HG03175 (cell line): ENCODE results near the gene ITPR1.

Experiments used
- ATAC-seq: cut with Tn5 transposase; IDR thresholded peaks from one replicate; pipeline ENCODE4 v1.9.1; 2021; ENCODE audit warnings: mild to moderate bottlenecking, moderate library complexity; ENCODE audit not compliant: unreplicated experiment

Gene ITPR1

DNA sequence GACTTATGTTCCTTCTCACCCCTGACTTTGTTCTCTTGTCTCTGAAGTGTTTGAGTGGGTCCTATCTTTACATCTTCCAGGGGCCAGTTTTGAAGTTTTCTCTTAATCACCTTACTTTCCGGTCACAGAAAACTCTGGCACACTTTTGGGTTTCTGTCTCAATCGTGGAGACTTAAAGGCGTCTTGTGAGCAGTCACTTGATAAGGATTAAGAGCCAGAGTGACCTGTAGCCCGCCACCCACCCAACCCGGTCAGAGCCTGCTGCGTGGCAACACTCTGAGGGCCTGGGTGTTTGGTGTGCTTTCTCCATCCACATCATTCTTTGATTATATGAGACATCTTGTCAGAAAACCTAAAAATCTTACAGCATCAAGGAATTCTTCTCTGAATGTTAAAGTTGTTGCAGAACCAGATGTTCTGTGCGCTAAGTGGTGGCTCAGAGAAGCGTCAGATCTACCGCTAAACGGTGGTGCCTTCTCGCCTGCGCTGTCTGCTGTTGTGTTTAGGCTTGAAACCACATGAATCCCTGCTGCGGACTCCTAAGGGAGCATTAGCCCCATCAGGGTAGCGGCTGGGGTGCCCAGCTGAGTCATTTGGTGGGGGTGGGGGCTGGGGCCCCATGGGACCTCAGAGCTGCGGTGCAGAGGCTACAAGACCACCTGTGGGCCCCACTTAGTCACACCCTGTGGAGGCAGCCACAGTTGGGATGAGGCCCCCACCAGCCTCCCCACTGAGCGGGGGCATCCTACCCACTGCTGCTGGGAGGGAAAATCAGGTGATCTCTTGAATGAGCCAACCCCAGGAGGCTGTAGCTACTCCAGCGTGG is 327.4 kb downstream of the ITPR1 start:
- no peak for ATAC-seq

- ATAC-seq: no peak
Measured at GRCh38 chr3:4821338-4821737, 328.2 kb downstream of the ITPR1 start.

- ATAC-seq: no peak
Measured at GRCh38 chr3:4821975-4822374, 328.8 kb downstream of the ITPR1 start.

DNA sequence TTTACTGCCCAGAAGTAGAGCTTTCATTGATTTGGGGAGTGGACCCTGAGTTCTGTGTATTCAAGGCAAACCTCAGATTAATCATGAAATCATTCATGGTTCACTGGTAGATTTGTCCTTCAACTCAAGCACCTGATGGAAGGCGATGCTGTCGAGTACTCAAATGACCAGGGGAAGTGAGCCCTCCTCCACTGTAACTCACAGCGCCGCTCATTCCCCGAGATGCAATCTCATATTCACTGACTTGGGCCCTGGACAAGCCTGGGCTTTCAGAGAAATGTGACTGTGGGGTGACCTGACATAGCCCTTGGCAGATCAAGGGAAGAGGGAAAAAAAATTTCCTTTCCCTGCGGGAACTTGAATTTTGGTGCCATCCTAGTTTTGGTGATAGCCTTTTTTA is 329.4 kb downstream of the ITPR1 start:
- ATAC-seq: no peak

GRCh38 chr3:4823385-4823784 is 330.2 kb downstream of the ITPR1 start:
- ATAC-seq: no peak

GRCh38 chr3:4823986-4824925 is 331.1 kb downstream of the ITPR1 start:
- ATAC-seq: no peak

DNA sequence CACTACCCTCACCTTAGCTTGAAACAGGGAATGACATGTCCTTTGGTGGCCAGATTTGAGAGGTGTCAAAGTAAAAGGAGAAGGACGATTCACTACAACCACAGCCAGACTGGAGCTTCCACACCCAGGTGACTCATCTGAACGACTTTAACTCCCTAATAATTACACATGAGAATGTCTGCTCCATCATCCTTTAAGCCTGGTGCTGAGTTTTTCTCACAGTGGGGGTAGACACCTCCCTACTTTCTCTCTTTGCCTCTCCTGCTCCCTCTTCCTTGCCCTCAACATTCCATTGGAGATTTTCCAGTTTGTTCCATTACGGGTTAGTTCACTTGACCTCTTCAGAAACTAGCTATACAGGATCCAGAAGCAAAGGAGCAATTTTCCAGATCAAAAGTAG is 331.8 kb downstream of the ITPR1 start:
- ATAC-seq: no peak

- ATAC-seq: no peak
Measured at GRCh38 chr3:4825436-4826236, 332.5 kb downstream of the ITPR1 start.

DNA sequence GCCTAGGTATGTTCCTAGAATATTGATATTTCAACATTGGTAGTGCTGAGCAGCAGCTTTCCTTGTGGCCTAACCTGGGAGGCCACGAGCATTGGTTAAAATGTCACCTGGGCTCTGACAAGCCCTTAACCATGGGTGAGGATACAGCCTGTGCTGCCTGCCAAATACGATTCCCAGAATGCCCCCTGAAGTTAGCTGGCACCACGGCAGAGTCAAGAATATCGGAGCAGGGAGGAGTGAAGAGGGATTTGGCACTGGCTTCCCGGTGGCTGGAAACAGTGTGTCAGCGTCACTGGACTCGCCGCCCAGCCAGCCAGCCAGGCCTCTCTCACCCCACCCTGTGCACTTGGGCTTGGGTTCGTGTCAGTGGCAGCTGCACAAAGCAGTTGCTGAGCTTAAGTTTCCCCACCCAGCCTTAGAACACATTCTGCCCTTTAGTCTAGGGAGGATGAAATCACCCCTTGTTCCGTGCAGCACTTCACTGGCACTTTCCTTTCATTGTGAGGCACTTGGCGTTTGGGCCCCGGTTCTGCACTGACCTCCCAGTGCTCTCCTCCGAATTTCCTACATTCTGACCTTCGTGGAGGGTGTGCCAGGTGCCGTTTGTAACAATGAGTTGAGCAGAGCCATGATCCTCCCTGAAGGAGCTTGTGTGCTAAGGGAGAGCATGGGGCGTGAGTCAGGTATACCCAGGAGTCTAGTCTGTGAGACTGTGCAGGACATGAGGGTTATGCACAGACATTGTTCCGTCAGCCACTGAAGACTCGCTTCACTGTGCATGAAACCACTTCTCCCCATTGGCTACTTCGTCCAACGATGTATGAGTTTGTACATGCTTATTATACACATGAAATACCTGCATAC is 333.3 kb downstream of the ITPR1 start:
- no peak for ATAC-seq

- ATAC-seq: no peak
Measured at GRCh38 chr3:4827767-4828166, 334.6 kb downstream of the ITPR1 start.

GRCh38 chr3:4828279-4829030 is 335.3 kb downstream of the ITPR1 start:
- no peak for ATAC-seq

- peak; percentile 37 for ATAC-seq
Measured at GRCh38 chr3:4829031-4829394, 335.9 kb downstream of the ITPR1 start.

- no peak for ATAC-seq
Measured at GRCh38 chr3:4830586-4830914, 337.4 kb downstream of the ITPR1 start.

DNA sequence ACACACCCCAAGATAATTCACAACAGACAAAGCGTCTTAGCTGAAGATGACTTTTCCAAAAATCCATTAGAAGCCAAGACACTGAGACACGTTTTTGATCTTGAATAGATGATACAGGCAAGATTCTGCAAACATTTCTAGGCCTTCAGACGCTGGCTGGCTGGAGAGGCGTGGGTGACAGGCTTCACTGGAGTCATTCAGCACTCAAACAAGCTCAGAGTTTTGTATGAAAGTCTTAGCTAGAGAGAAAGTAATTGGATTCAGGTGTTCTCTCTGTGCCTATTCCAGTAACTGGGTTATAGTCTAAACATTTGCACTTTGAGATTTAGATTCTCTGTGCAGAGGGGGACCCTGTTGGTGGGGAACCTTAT is 338.4 kb downstream of the ITPR1 start:
- ATAC-seq: peak; percentile 26

GRCh38 chr3:4833471-4833870 is 340.3 kb downstream of the ITPR1 start:
- no peak for ATAC-seq

DNA sequence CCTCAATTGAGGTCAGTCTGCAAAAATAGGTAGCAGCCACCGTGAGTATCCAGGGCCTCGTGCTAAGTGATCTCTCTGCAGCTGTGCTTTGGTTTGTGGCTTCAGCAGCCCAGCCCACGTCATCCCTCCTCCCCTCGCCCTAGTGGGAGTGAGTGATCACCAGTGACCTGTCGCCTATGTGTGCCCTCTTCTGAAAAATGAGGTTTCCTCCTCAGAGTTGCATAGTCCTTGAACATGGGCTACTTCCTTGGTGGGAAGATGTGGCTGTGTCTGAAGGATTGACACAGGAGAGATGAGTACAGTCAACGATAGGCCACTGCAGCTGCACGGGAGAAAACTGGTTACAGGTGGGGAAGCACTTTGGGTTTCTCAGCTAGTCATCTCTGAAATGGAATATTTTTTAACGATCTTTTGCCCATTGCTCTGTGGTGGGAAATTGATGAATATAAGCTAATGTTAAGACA is 341.3 kb downstream of the ITPR1 start:
- ATAC-seq: peak; percentile 63

DNA sequence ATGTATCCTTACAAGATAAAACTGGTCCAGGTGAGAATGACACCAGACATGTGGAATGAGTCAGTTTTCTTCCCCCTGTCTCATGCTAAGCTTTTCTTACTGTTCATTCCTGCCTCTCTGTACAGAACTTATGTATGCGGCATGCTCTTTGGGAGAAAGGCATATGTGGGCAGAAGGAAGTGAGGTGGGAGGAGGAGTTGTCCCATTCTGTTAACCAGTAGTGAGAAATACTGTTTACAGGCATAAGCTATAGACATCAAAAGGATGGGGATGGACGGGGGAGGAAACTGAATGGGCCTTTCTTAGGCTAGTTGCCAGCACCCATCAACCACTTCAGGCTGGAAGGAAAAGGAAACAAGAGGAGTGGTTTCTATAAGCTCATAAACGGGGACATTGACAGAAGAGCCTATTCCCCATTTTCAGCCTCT is 342.5 kb downstream of the ITPR1 start:
- no peak for ATAC-seq

DNA sequence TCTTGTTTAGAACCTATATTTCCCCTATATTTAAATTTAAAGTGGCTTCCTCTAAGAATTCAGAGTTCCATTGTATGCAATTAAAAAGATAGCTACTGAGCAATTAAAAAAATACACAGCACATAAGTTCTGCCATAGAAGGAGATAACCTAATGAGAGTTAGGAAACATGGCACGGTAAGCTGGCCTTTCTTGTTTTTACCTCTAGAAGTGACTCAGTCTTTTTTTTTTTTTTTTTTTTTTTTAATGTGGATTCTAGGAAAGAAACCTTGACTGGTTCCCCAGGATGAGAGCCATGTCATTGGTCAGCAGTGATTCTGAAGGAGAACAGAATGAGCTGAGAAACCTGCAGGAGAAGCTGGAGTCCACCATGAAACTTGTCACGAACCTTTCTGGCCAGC is 343.4 kb downstream of the ITPR1 start:
- no peak for ATAC-seq

DNA sequence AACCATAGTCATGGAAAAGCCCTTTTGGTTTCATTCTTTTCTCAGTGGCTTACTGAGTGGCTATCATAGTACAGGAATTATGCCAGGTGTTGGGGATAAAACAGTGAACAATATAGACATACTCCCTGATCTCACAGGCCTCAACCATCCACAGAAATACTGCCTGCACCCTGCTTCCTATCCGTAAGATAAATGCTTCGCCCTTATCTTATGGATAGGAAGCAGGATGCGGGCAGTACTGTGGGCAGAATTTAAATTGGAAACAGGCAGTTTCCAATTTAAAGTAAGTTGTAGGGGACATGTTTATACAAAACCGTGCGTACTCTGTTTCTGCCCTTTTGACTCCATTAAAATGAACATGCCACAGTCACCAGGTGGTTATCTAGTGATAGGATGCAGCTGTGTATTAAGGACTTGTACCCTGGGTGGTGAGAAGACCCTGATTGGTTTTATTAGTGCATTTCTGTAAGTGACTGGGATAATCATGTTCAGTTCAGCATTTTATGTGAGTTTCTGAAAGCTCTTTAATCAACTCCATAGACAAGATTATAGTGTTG is 344.3 kb downstream of the ITPR1 start:
- no peak for ATAC-seq
